Renal cortical epithelial cell (primary cell): Measurements from ENCODE around the gene PCSK7. TPM values are rescaled to one million over a fixed set of nuclear protein-coding genes. Genes with fewer than 3 reads are reported as not detected.

ENCODE experiments used
- DNase-seq: peaks from one replicate; pipeline ENCODE4 v3.0.0-alpha.2; 2011; ENCODE audit warnings: low read depth
- total RNA-seq: library from RNA; depleted of rRNA; stranded (reverse); fragments of >200 nt; gene quantifications from 2 replicates; pipeline ENCODE4 v1.2.3, GENCODE V29; 2014

PCSK7 gene
- total RNA-seq, 1 donor from 2014 or later, result 74.3 TPM

DNA sequence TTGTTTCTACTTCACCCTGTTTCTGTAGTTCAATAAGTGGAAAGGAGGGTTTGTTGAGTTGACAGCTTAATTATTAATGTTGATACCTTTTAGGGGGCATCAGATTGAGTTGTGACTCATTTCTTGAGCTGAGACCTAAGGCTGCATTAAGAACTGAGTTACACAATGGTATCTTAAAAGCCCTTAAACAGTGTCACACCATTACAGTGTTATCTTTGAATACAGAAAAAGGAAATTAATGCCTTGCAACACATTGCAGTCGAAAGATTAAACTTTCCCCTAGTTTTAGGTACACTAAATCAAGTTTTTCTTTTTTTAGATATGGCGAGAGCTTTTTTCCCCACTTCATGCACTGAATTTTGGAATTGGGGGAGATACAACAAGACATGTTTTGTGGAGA is 71.0 kb downstream of the PCSK7 start:
- DNase-seq, result peak; percentile 81

DNA sequence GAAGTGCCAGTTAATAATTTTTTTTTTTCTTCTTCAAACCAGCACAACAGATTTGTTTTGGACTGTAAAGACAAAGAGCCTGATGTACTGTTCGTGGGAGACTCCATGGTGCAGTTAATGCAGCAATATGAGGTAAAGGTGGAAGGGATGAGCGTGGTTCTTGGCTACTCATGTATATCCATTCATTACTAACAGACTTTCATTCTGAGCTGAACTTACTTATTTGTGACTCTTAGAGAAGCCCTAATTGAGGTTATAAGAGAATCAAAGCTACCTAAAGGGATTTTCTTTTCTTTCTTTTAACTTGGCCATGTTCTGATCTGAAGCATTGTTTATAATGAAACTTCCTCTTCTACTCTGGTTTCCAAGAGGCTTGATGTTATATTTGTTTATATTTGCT is 72.0 kb downstream of the PCSK7 start:
- no peak for DNase-seq

DNA sequence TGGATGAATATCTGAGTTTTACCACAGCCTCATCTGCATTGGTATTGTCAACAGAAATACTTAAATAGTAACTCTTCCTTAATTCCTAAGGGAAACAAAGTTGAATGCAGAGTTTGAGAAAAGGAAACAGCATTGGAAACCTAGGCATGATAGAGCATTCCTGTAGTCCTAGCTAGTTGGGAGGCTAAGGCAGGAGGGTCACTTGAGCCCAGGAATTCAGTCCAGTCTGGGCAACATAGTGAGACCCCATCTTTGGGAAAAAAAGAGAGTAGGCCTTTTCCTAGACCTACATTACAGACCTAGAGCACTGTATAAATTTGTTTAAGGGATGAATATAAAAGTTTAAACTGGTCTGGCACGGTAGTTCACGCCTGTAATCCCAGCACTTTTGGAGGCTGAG is 74.4 kb downstream of the PCSK7 start:
- no peak for DNase-seq

DNA sequence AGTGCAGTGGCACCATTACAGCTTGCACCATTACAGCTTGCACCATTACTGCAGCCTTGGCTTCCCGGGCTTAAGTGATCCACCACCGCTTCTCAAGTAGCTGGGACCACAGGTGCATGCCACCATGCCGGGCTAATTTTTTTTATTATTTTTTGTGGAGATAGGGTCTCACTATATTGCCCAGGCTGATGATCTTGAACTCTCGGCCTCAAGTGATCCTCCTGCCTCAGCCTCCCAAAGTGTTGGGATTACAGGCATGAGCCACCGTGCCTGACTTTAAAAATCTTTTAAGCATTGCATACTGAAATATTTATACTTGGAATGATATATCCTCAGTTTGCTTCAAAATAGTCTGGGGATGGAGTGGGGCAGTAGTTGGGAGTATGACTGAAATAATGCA is 77.4 kb downstream of the PCSK7 start:
- no peak for DNase-seq

Other genes with a start within 250 kb of the PCSK7 start
- gene SIK3, start 133.6 kb downstream of the PCSK7 start, total RNA-seq, result 7.6 and 31.3 TPM in 2 replicates
- gene PAFAH1B2, start 87.8 kb downstream of the PCSK7 start, total RNA-seq, result 238 and 242 TPM in 2 replicates
- 5.4 and 35.5 TPM in 2 replicates for gene SIDT2, start 53.3 kb downstream of the PCSK7 start, total RNA-seq
- gene TAGLN, start 32.7 kb downstream of the PCSK7 start, total RNA-seq, result 68.5 and 487 TPM in 2 replicates
- 5.7 and 21.6 TPM in 2 replicates for gene RNF214, start 598 bp upstream of the PCSK7 start, total RNA-seq
- gene BACE1-AS, start 59.3 kb upstream of the PCSK7 start, total RNA-seq, result 0.87 and 5.0 TPM in 2 replicates
- gene BACE1, start 84.2 kb upstream of the PCSK7 start, total RNA-seq, result 4.2 and 27.3 TPM in 2 replicates
- gene CEP164, start 95.8 kb upstream of the PCSK7 start, total RNA-seq, result 21.2 and 24.1 TPM in 2 replicates